ENCODE measurements around the gene EHMT1.

EHMT1 gene

GRCh38 chr9:137702615-137703379 lies 84.0 kb downstream of the EHMT1 start:
- Histone ChIP-seq H3K27ac (ENCODE audit: insufficient read depth, low read length, poor library complexity, severe bottlenecking) (no peak overlapping the region), H3K9me3 (ENCODE audit: control insufficient read depth, low read length) (no peaks in the 10 kb centered on the region), H3K4me1 (ENCODE audit: control insufficient read depth, insufficient read depth, low read length, poor library complexity, severe bottlenecking) (peaks cover 19% of the 10 kb centered on the region), H3K4me3 (ENCODE audit: insufficient read depth, low read depth, low read length, poor library complexity, severe bottlenecking) (no peak overlapping the region), H3K27me3 (replicated peaks; ENCODE audit: control insufficient read depth, insufficient read depth, low read length, poor library complexity, severe bottlenecking) (no peaks in the 10 kb centered on the region), H3K36me3 (ENCODE audit: control insufficient read depth, insufficient read depth, low read length) (peaks cover 11% of the 10 kb centered on the region)
- no peak for DNase-seq

- no peaks in the 10 kb centered on the region for H3K27me3 ChIP-seq (replicated peaks; ENCODE audit: control insufficient read depth, insufficient read depth, low read length, poor library complexity, severe bottlenecking)
- DNase-seq: no peak
- peaks cover 11% of the 10 kb centered on the region for H3K36me3 ChIP-seq (ENCODE audit: control insufficient read depth, insufficient read depth, low read length)
- H3K4me3 ChIP-seq (ENCODE audit: insufficient read depth, low read depth, low read length, poor library complexity, severe bottlenecking): no peak overlapping the region
- H3K9me3 ChIP-seq (ENCODE audit: control insufficient read depth, low read length): no peaks in the 10 kb centered on the region
- no peak overlapping the region for H3K27ac ChIP-seq (ENCODE audit: insufficient read depth, low read length, poor library complexity, severe bottlenecking)
- peaks cover 28% of the 10 kb centered on the region for H3K4me1 ChIP-seq (ENCODE audit: control insufficient read depth, insufficient read depth, low read length, poor library complexity, severe bottlenecking)
Observed at GRCh38 chr9:137703842-137704508, 85.2 kb downstream of the EHMT1 start.

GRCh38 chr9:137705443-137705863 lies 86.6 kb downstream of the EHMT1 start:
- H3K9me3 ChIP-seq (ENCODE audit: control insufficient read depth, low read length): no peaks in the 10 kb centered on the region
- no peak for DNase-seq
- H3K4me3 ChIP-seq (ENCODE audit: insufficient read depth, low read depth, low read length, poor library complexity, severe bottlenecking): peak overlapping the region; percentile 1
- no peaks in the 10 kb centered on the region for H3K27me3 ChIP-seq (replicated peaks; ENCODE audit: control insufficient read depth, insufficient read depth, low read length, poor library complexity, severe bottlenecking)
- no peak overlapping the region for H3K27ac ChIP-seq (ENCODE audit: insufficient read depth, low read length, poor library complexity, severe bottlenecking)
- H3K36me3 ChIP-seq (ENCODE audit: control insufficient read depth, insufficient read depth, low read length): peaks cover 14% of the 10 kb centered on the region
- H3K4me1 ChIP-seq (ENCODE audit: control insufficient read depth, insufficient read depth, low read length, poor library complexity, severe bottlenecking): peaks cover 30% of the 10 kb centered on the region

- H3K4me1 ChIP-seq (ENCODE audit: control insufficient read depth, insufficient read depth, low read length, poor library complexity, severe bottlenecking): peaks cover 30% of the 10 kb centered on the region
- H3K4me3 ChIP-seq (ENCODE audit: insufficient read depth, low read depth, low read length, poor library complexity, severe bottlenecking): peak overlapping the region; percentile 1
- peaks cover 14% of the 10 kb centered on the region for H3K36me3 ChIP-seq (ENCODE audit: control insufficient read depth, insufficient read depth, low read length)
- H3K27ac ChIP-seq (ENCODE audit: insufficient read depth, low read length, poor library complexity, severe bottlenecking): no peak overlapping the region
- DNase-seq: no peak
- H3K27me3 ChIP-seq (replicated peaks; ENCODE audit: control insufficient read depth, insufficient read depth, low read length, poor library complexity, severe bottlenecking): no peaks in the 10 kb centered on the region
- no peaks in the 10 kb centered on the region for H3K9me3 ChIP-seq (ENCODE audit: control insufficient read depth, low read length)
Observed at GRCh38 chr9:137705906-137706305, 87.1 kb downstream of the EHMT1 start.

- H3K36me3 ChIP-seq (ENCODE audit: control insufficient read depth, insufficient read depth, low read length): peaks cover 19% of the 10 kb centered on the region
- no peaks in the 10 kb centered on the region for H3K27me3 ChIP-seq (replicated peaks; ENCODE audit: control insufficient read depth, insufficient read depth, low read length, poor library complexity, severe bottlenecking)
- H3K27ac ChIP-seq (ENCODE audit: insufficient read depth, low read length, poor library complexity, severe bottlenecking): no peak overlapping the region
- peaks cover 30% of the 10 kb centered on the region for H3K4me1 ChIP-seq (ENCODE audit: control insufficient read depth, insufficient read depth, low read length, poor library complexity, severe bottlenecking)
- H3K4me3 ChIP-seq (ENCODE audit: insufficient read depth, low read depth, low read length, poor library complexity, severe bottlenecking): no peak overlapping the region
- no peak for DNase-seq
- H3K9me3 ChIP-seq (ENCODE audit: control insufficient read depth, low read length): no peaks in the 10 kb centered on the region
Observed at GRCh38 chr9:137707361-137707760, 88.6 kb downstream of the EHMT1 start.

GRCh38 chr9:137708590-137709284 lies 89.9 kb downstream of the EHMT1 start:
- Histone ChIP-seq H3K27ac (ENCODE audit: insufficient read depth, low read length, poor library complexity, severe bottlenecking) (no peak overlapping the region), H3K4me3 (ENCODE audit: insufficient read depth, low read depth, low read length, poor library complexity, severe bottlenecking) (no peak overlapping the region), H3K4me1 (ENCODE audit: control insufficient read depth, insufficient read depth, low read length, poor library complexity, severe bottlenecking) (peaks cover 30% of the 10 kb centered on the region), H3K36me3 (ENCODE audit: control insufficient read depth, insufficient read depth, low read length) (peaks cover 9% of the 10 kb centered on the region), H3K9me3 (ENCODE audit: control insufficient read depth, low read length) (no peaks in the 10 kb centered on the region), H3K27me3 (replicated peaks; ENCODE audit: control insufficient read depth, insufficient read depth, low read length, poor library complexity, severe bottlenecking) (no peaks in the 10 kb centered on the region)
- DNase-seq: no peak

- Histone ChIP-seq H3K36me3 (ENCODE audit: control insufficient read depth, insufficient read depth, low read length) (peaks cover 9% of the 10 kb centered on the region), H3K27me3 (replicated peaks; ENCODE audit: control insufficient read depth, insufficient read depth, low read length, poor library complexity, severe bottlenecking) (no peaks in the 10 kb centered on the region), H3K4me3 (ENCODE audit: insufficient read depth, low read depth, low read length, poor library complexity, severe bottlenecking) (no peak overlapping the region), H3K9me3 (ENCODE audit: control insufficient read depth, low read length) (no peaks in the 10 kb centered on the region), H3K4me1 (ENCODE audit: control insufficient read depth, insufficient read depth, low read length, poor library complexity, severe bottlenecking) (peaks cover 30% of the 10 kb centered on the region), H3K27ac (ENCODE audit: insufficient read depth, low read length, poor library complexity, severe bottlenecking) (no peak overlapping the region)
- DNase-seq: no peak
Observed at GRCh38 chr9:137709411-137710101, 90.8 kb downstream of the EHMT1 start.

GRCh38 chr9:137710704-137711103 lies 91.9 kb downstream of the EHMT1 start:
- peaks cover 24% of the 10 kb centered on the region for H3K4me1 ChIP-seq (ENCODE audit: control insufficient read depth, insufficient read depth, low read length, poor library complexity, severe bottlenecking)
- H3K9me3 ChIP-seq (ENCODE audit: control insufficient read depth, low read length): peaks cover 6% of the 10 kb centered on the region

GRCh38 chr9:137711678-137712105 lies 92.9 kb downstream of the EHMT1 start:
- Histone ChIP-seq H3K27ac (ENCODE audit: insufficient read depth, low read length, poor library complexity, severe bottlenecking) (no peak overlapping the region), H3K36me3 (ENCODE audit: control insufficient read depth, insufficient read depth, low read length) (peaks cover 13% of the 10 kb centered on the region), H3K4me3 (ENCODE audit: insufficient read depth, low read depth, low read length, poor library complexity, severe bottlenecking) (no peak overlapping the region), H3K4me1 (ENCODE audit: control insufficient read depth, insufficient read depth, low read length, poor library complexity, severe bottlenecking) (peaks cover 20% of the 10 kb centered on the region), H3K27me3 (replicated peaks; ENCODE audit: control insufficient read depth, insufficient read depth, low read length, poor library complexity, severe bottlenecking) (no peaks in the 10 kb centered on the region), H3K9me3 (ENCODE audit: control insufficient read depth, low read length) (peaks cover 14% of the 10 kb centered on the region)
- no peak for DNase-seq

More at GRCh38 chr9:137710704-137711103, 91.9 kb downstream of the EHMT1 start:
- DNase-seq: no peak
- H3K4me3 ChIP-seq (ENCODE audit: insufficient read depth, low read depth, low read length, poor library complexity, severe bottlenecking): no peak overlapping the region
- no peaks in the 10 kb centered on the region for H3K27me3 ChIP-seq (replicated peaks; ENCODE audit: control insufficient read depth, insufficient read depth, low read length, poor library complexity, severe bottlenecking)
- H3K27ac ChIP-seq (ENCODE audit: insufficient read depth, low read length, poor library complexity, severe bottlenecking): no peak overlapping the region
- H3K36me3 ChIP-seq (ENCODE audit: control insufficient read depth, insufficient read depth, low read length): peaks cover 9% of the 10 kb centered on the region

Measured in effector memory CD4-positive, alpha-beta T cell (primary cell).